HEK293T (cell line): Measurements from ENCODE around the gene GPR153.

Experiments
- CTCF ChIA-PET: fragments of 350-600 bp; formaldehyde crosslinking; extraction: SDS; loops from one replicate; lab custom pipeline; 2021; ENCODE audit warnings: antibody characterized with exemption, inconsistent platforms; lab: Yijun Ruan, JAX
- POLR2A ChIA-PET: fragments of 350-600 bp; formaldehyde crosslinking; extraction: SDS; loops from one replicate; lab custom pipeline; 2020; ENCODE audit warnings: antibody characterized with exemption, inconsistent platforms; lab: Yijun Ruan, JAX
- DNase-seq: peaks from one replicate; pipeline ENCODE4 v3.0.0; 2012; ENCODE audit warnings: mixed read lengths; ENCODE audit errors: extremely low spot score
- ARNT ChIP-seq: fragments of 450-650 bp; IDR thresholded peaks from 2 replicates; pipeline ENCODE4 v1.6.1; 2017; ENCODE audit warnings: mild to moderate bottlenecking
- BHLHE40 ChIP-seq: fragments of 450-650 bp; IDR thresholded peaks from 2 replicates; pipeline ENCODE4 v1.6.1; 2016; ENCODE audit warnings: mild to moderate bottlenecking, moderate library complexity, borderline replicate concordance
- CTBP1 ChIP-seq: fragments of 450-650 bp; IDR thresholded peaks from 2 replicates; pipeline ENCODE4 v1.6.1; 2016; ENCODE audit warnings: borderline replicate concordance
- ELF4 ChIP-seq: fragments of 450-650 bp; IDR thresholded peaks from 2 replicates; pipeline ENCODE4 v1.6.1; 2017; ENCODE audit warnings: antibody characterized with exemption
- FOXA1 ChIP-seq: fragments of 450-650 bp; IDR thresholded peaks from 2 replicates; pipeline ENCODE4 v1.6.1; 2016; ENCODE audit warnings: mild to moderate bottlenecking
- FOXK2 ChIP-seq: fragments of 450-650 bp; IDR thresholded peaks from 2 replicates; pipeline ENCODE4 v1.6.1; 2016; ENCODE audit warnings: mild to moderate bottlenecking
- FOXM1 ChIP-seq: fragments of 450-650 bp; IDR thresholded peaks from 2 replicates; pipeline ENCODE4 v1.6.1; 2017; ENCODE audit warnings: mild to moderate bottlenecking, borderline replicate concordance
- HDGF ChIP-seq: fragments of 450-650 bp; IDR thresholded peaks from 2 replicates; pipeline ENCODE4 v1.6.1; 2017; ENCODE audit warnings: antibody characterized with exemption, borderline replicate concordance
- L3MBTL2 ChIP-seq: fragments of 450-650 bp; conservative IDR thresholded peaks from 2 replicates; pipeline ENCODE4 v1.6.1; 2016; ENCODE audit warnings: mild to moderate bottlenecking
- LEF1 ChIP-seq: fragments of 450-650 bp; IDR thresholded peaks from 2 replicates; pipeline ENCODE4 v1.6.1; 2017; ENCODE audit warnings: mild to moderate bottlenecking, borderline replicate concordance
- NFRKB ChIP-seq: fragments of 450-650 bp; IDR thresholded peaks from 2 replicates; pipeline ENCODE4 v1.6.1; 2016; ENCODE audit warnings: mild to moderate bottlenecking, moderate library complexity
- SP1 ChIP-seq: fragments of 450-650 bp; IDR thresholded peaks from 2 replicates; pipeline ENCODE4 v1.6.1; 2017
- SUZ12 ChIP-seq: fragments of 450-650 bp; IDR thresholded peaks from 2 replicates; pipeline ENCODE4 v1.6.1; 2016; ENCODE audit warnings: mild to moderate bottlenecking
- TARDBP ChIP-seq: fragments of 450-650 bp; IDR thresholded peaks from 2 replicates; pipeline ENCODE4 v1.6.1; 2016
- ZNF384 ChIP-seq: fragments of 450-650 bp; IDR thresholded peaks from 2 replicates; pipeline ENCODE4 v1.6.1; 2016
- TF ChIP-seq, protein P1 (sequence below): fragments of 450-650 bp; IDR thresholded peaks from 2 replicates; pipeline ENCODE4 v1.6.1; 2016

Gene GPR153

DNA sequence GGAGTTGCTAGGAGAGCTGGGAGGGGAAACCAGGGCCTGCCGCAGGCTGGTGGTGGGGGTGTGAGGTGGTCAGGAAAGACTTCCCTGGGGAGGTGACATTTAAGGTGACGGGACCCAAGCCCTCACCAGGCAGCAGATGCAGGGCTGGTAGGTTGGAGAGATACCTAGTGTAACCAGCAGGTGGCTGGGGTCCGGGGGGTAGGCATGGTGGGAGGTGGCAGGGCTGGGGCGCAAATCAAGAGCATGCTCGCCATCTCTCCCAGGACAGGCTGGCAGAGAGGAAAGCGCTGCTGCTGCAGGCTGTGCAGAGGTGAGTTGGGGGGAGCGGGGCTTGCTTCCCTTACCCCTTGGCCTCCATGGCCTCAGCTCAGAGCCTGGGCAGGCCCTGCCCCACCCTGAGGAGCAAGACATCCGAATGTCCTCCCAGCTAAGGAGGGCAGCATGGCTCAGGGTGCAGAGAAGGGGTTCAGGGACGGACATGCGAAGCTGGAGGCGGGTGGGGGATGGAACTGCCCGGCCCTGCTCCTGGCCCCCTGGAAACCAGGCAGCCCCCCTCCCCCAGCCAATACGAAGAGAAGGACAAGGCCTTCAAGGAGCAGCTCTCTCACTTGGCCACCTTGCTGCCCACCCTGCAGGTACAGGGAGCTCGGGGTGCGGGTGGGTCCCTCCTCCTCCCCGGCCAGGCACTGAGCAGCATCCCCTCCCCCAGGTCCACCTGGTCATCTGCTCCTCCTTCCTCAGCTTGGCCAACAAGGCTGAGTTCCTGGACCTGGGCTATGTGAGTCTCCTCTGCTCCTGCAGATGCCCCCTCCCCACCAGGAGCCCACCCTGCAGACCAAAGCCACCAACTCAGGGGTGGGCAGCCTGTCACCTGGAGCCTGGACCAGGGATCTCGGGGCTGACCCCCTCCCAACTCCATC lies 51.0 kb downstream of the GPR153 start:
- ChIA-PET CTCF (no interaction called here), POLR2A (no interaction called here)
- TF ChIP-seq BHLHE40: no peak
- TF ChIP-seq L3MBTL2: no peak
- no peak for TF ChIP-seq SP1
- no peak for TF ChIP-seq LEF1
- TF ChIP-seq TARDBP: no peak
- no peak for TF ChIP-seq ELF4
- no peak for TF ChIP-seq FOXK2
- TF ChIP-seq SUZ12: no peak
- TF ChIP-seq ZNF384: no peak
- TF ChIP-seq NFRKB: no peak
- DNase-seq: no peak

DNA sequence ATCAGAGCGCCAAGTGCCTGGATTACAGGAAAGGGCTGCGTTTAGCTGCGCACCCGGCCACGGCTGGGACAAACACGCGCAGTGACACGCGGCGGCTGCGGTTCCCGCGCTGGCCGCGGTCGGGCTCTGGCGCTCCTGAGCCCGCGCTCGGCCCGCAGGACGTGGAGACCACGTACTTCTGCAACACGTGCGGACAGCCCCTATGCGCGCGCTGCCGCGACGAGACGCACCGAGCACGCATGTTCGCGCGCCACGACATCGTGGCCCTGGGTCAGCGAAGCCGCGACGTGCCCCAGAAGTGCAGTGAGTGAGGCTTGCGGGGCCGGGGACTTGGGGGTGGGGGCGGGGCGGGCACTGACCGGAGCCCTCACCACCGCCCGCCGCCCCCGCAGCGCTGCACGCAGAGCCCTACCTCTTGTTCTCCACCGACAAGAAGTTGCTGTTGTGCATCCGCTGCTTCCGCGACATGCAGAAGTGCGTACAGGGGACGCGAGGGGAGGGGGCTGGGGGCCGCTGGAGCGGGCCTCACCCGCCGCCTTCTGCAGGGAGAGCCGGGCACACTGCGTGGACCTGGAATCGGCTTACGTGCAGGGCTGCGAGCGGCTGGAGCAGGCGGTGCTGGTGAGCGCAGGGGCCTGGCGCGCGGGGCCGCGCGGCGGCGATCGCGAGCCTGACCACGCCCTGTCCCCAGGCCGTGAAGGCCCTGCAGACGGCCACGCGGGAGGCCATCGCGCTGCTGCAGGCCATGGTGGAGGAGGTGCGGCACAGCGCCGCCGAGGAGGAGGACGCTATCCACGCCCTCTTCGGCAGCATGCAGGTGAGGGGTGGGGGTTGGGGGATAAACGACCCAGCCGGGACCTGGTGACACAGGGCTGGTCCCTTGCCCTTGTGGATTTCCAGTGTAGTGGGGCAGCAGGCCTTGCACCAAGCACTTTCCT lies 51.9 kb downstream of the GPR153 start:
- no peak for DNase-seq
- no peak for TF ChIP-seq NFRKB
- no peak for TF ChIP-seq FOXA1
- TF ChIP-seq FOXM1: no peak
- TF ChIP-seq HDGF: no peak
- no peak for TF ChIP-seq SUZ12
- TF ChIP-seq ZNF384: no peak
- TF ChIP-seq TARDBP: no peak
- TF ChIP-seq SP1: no peak
- TF ChIP-seq ARNT: no peak
- no peak for TF ChIP-seq LEF1
- TF ChIP-seq ELF4: no peak
- TF ChIP-seq BHLHE40: no peak
- TF ChIP-seq FOXK2: no peak
- TF ChIP-seq CTBP1: no peak
- no peak for TF ChIP-seq L3MBTL2
- TF ChIP-seq, protein P1, sequence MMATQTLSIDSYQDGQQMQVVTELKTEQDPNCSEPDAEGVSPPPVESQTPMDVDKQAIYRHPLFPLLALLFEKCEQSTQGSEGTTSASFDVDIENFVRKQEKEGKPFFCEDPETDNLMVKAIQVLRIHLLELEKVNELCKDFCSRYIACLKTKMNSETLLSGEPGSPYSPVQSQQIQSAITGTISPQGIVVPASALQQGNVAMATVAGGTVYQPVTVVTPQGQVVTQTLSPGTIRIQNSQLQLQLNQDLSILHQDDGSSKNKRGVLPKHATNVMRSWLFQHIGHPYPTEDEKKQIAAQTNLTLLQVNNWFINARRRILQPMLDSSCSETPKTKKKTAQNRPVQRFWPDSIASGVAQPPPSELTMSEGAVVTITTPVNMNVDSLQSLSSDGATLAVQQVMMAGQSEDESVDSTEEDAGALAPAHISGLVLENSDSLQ: no peak
- ChIA-PET POLR2A (no interaction called here), CTCF (interaction anchor here (0.7 to 0.8 kb wide), 2 partner anchors 9 to 103 kb away, joined by 3 to 5 read pairs; no protein-coding TSS in a partner anchor)

GRCh38 chr1:6207921-6208320 lies 53.0 kb downstream of the GPR153 start:
- CTCF ChIA-PET: interaction anchor here (0.6 to 0.8 kb wide), 3 partner anchors 10 to 197 kb away, joined by 3 to 5 read pairs (median 3); no protein-coding TSS in a partner anchor
- no peak for TF ChIP-seq CTBP1
- POLR2A ChIA-PET: interaction anchor here (3.9 kb wide), 1 partner anchor 27 kb away, joined by 39 read pairs; the partner anchor contains the start of gene ICMT
- no peak for DNase-seq

DNA sequence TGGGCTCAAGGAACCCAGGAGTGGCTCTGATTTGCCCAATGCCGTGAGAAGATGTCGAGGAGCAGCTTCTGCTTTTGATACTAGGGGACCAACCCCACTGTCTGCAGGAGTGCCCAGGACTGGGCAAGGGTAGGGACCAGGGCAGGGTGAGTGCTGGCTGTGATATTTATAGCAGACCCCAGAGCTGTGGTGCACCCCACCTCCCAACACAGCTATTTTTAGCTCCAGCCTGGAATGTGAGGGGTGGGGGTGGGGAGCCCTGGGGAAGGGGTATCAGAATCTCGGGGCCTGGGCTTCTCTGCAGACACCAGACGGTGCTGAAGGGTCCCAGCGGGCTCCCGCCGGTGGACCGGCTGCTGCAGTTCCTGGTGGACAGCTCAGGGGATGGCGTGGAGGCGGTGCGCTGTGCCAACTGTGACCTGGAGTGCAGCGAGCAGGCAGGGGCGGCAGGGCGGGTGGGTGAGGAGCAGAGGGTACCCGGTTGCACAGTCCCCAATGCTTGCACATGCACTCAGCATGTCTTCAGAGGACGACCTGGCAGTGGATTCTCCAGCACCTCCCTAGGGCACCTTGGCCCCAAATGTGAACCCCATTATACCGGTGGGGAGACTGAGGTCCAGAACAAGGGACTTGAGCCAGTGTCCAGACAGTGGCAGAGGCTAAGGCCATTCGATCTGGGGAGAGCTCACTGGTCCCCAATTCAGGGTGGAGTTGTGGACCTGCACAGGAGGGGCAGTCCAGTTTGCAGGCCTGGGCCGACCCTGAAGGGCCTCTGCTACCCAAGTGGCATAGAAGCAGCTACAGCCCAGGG lies 53.6 kb downstream of the GPR153 start:
- ChIA-PET POLR2A (interaction anchor here (1.2 to 3.9 kb wide), 3 partner anchors 13 to 28 kb away, joined by 4 to 39 read pairs (median 8); partner anchors contain the start of gene ICMT), CTCF (interaction anchor here (1.6 kb wide), 1 partner anchor 215 kb away, joined by 5 read pairs; no protein-coding TSS in a partner anchor)

GRCh38 chr1:6206520-6206855 lies 54.4 kb downstream of the GPR153 start:
- ChIA-PET CTCF (interaction anchor here (0.7 to 1.6 kb wide), 3 partner anchors 10 to 216 kb away, joined by 3 to 5 read pairs (median 4); no protein-coding TSS in a partner anchor), POLR2A (interaction anchor here (0.8 to 3.9 kb wide), 10 partner anchors 9 to 32 kb away, joined by 3 to 39 read pairs (median 4); partner anchors contain the start of gene ICMT)
- TF ChIP-seq CTBP1 (no peak), L3MBTL2 (no peak), NFRKB (no peak), FOXM1 (no peak), LEF1 (no peak), ARNT (no peak), SUZ12 (no peak), ZNF384 (no peak), SP1 (no peak), BHLHE40 (no peak), ELF4 (no peak), FOXA1 (no peak)
- TF ChIP-seq, protein P1: no peak
- DNase-seq: no peak

More for the DNA sequence above, 53.6 kb downstream of the GPR153 start:
- TF ChIP-seq L3MBTL2: no peak
- TF ChIP-seq NFRKB: no peak
- no peak for TF ChIP-seq ARNT
- TF ChIP-seq FOXK2: no peak
- no peak for TF ChIP-seq FOXM1
- TF ChIP-seq LEF1: no peak
- TF ChIP-seq ZNF384: no peak
- TF ChIP-seq SP1: no peak
- TF ChIP-seq CTBP1: no peak
- no peak for TF ChIP-seq BHLHE40
- TF ChIP-seq, protein P1: no peak
- no peak for DNase-seq
